Suppressor macrophage (primary cell): ENCODE data around the gene TUBGCP4.
A peak's percentile ranks its signal among the peaks of the same experiment; 100 is the strongest.

ENCODE experiments used
- DNase-seq, 4 experiments: peaks; one replicate each; pipeline ENCODE4 v3.0.0-alpha.2; 2020 to 2022

The TUBGCP4 gene

GRCh38 chr15:43404130-43404529 is 33.2 kb downstream of the TUBGCP4 start:
- no peak for DNase-seq

DNA sequence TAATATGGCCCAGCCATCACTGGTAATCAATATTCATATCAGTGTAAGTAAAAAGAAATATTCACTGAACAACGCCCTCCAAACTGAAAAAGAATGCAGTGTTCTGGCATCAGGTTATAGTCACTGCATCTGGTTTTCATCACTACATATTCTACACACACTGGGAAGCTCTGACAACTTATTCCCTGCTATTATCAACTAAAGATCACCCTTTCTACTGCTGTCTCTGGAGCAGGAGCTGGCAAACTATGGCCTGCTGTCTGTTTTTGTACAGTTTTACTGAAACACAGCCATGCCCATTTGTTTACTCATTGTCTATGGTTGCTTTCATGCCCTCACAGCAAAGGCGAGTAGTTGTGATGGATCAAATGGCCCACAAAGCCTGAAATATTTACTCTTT is 35.3 kb downstream of the TUBGCP4 start:
- DNase-seq, result no peak

GRCh38 chr15:43406808-43407207 is 35.9 kb downstream of the TUBGCP4 start:
- no peak for DNase-seq

GRCh38 chr15:43408789-43409188 is 37.9 kb downstream of the TUBGCP4 start:
- DNase-seq, result no peak

DNA sequence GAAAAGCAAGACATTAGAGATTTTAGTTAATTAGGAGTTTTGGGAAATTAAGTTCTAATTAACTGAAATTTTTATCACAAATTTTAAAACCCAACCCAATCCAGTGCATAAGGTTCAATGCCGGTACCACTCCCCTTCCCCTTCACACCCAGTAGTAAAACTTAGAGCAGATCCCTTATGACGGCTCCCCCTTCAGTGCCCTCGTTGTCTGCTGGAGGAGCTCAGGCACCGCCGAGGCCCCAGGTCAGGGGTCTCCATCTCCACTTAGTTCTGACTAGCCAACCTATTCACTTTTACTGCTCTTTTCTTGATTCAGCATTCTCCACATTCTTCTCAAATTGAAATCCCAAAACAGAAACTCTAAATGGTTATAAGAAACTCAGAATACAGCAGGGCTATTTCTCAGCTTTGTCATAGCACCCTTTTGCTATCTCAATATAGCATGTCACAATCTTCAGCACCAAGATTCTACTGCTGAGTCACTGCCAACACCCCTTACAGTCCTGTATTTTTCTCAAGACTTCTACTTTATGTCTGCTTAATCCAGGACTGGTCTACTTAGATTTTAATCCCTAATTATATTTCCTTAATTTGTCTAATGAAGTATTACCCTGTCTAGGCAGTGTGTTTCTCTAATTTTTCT is 39.8 kb downstream of the TUBGCP4 start:
- peak in 1 of 4 experiments; percentile 5 for DNase-seq

DNA sequence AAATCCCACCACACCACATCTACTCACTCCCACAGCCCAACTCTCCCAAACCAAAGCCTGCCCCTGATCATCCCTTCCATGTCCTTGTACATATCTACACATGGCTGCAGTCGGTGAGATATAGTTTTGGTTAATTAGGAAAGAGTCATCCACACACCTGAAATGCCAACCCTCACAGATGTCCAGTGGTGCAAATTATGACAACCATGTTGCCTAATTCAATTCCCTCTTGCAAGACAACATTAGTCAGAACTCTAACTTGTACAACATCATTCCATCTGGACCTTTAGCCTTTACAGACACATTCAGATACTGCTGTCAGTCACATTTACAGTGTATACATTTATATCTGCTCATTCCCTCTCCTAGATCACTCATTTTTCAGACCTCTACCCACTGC is 41.2 kb downstream of the TUBGCP4 start:
- no peak for DNase-seq

DNA sequence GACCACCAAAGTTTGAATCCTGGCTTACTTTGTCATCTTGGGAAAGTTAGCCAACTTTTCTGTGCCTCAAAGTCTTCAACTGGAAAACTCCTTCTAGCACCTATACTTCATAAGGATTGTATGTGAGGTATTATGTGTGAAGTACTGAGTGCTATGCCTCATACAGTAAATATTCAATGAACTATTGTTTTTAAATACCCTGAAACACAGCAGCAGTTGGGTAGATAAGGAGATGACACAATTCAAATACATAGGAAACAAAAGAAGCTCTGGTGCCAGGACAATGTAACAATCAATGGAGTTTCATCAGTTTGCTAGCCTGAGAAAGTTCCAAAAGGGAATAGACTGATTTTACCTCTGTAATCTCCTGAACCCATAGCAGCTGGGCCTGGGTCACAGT is 43.3 kb downstream of the TUBGCP4 start:
- DNase-seq, result no peak

DNA sequence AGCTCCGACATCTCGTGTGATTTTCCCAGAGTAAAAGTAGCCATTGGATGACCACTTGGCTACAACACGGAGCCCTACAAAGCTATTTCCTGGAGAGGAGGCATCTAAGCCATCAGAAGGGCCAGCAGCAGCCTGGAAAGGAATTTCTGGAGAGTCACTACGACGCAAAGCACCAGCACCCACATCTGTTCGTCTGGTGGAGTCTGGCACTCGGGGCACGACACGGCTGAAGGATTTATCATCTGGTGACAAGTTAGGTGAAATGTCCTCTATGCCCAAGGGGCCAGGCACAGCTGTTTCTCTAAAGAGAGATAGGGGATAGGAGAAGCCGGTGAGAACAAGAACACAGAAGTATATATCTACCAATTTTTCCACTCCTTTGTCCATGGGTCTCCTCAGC is 49.5 kb downstream of the TUBGCP4 start:
- no peak for DNase-seq

DNA sequence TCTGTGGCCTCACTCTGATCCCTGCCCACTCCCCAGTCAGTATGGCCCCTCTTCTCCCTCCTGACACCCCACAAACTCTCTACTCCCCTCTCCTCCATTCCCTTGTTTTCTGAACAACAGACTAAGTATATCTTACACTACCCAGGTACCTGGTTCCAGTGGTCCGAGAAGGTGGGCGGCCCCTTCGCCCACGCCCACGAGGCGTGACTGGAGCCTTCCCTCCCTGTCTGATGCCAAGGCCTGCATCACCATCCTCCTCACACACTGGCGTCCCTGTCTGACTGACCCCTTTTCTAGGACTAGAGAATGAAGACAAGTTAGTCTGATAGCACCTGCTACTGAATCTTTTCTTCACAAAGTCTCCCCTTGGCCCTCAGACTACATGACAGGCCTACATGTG is 50.0 kb downstream of the TUBGCP4 start:
- no peak for DNase-seq

GRCh38 chr15:43423793-43424192 is 52.9 kb downstream of the TUBGCP4 start:
- DNase-seq, result no peak

- no peak for DNase-seq
Measured at GRCh38 chr15:43429687-43430086, 58.8 kb downstream of the TUBGCP4 start.

GRCh38 chr15:43433165-43433564 is 62.3 kb downstream of the TUBGCP4 start:
- DNase-seq, result no peak

- DNase-seq, result no peak
Measured at GRCh38 chr15:43433661-43434303, 62.9 kb downstream of the TUBGCP4 start.

GRCh38 chr15:43434446-43434845 is 63.5 kb downstream of the TUBGCP4 start:
- DNase-seq, result no peak

DNA sequence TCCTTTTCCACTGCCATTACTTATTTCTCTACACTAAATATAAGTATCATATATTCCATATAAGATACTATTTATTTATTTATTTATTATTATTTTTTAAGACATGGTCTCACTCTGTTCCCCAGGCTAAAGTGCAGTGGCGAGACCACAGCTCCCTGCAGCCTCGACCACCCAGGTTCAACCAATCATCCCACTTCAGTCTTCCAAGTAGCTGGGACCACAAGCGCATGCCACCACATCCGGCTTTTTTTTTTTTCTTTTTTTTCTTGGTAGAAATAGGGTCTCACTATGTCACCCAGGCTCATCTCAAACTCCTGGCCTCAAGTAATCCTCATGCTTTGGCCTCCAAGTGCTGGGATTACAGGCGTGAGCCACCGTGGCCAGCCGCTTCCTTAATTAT is 65.5 kb downstream of the TUBGCP4 start:
- no peak for DNase-seq

DNA sequence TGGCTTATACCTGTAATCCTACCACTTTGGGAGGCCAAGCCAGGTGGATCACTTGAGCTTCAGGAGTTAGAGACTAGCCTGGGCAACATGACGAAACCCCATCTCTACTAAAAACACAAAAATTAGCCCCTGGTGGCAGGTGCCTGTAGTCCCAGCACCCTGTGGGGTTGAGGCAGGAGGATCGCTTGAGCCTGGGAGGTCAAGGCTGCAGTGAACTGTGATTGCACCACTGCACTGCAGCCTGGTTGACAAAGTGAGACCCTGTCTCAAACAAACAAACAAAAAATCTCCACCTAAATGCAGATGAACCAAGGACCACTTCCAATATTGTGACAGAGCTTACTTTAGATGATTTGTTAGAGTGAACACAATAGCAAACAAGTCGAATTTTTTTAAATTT is 68.4 kb downstream of the TUBGCP4 start:
- DNase-seq, result no peak

DNA sequence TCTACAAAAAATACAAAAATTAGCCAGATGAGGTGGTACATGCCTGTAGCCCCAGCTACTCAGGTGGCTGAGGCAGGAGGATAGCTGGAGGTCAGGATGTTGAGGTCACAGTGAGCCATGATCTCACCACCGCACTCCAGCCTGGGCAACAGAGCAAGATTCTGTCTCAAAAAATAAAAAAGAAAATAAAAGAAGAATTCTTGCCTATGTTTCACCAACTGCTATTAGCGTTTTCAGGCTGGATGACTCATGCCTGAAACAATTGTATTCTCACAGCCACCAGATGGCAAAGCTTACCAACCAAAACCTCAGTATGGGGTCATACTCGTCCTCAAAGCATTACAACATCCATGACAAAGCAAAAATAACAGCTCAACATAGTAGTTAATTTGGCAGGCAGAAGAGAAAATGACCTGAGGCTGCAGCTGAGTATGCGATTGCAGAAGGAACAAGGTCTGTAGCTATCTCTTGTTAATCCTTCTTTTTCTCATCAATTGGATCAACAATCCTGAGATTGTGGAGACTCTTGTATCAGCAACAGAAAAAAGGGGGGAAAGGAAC is 69.9 kb downstream of the TUBGCP4 start:
- DNase-seq, result peak; percentile 77 to 93 (median 85)

DNA sequence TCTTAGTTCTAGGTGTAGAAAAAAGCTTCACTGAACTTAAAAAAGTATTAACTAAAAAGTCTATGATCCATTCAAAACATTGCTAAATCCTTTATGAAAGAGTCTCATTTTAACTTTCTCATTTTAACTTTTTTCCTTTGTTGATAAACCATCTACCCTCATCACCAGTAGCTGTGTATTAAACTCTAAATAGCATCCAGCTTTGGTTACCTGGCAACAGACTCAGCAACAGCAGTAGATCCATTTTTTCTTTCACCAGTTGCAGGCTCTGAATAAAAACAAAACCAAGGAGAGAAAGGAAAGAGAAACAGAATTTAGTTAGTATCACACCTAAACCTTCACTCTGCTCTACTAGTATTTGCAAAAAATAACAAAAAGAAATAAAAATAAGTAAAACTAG is 70.4 kb downstream of the TUBGCP4 start:
- DNase-seq, result peak in 2 of 4 experiments; percentile 6 to 17

DNA sequence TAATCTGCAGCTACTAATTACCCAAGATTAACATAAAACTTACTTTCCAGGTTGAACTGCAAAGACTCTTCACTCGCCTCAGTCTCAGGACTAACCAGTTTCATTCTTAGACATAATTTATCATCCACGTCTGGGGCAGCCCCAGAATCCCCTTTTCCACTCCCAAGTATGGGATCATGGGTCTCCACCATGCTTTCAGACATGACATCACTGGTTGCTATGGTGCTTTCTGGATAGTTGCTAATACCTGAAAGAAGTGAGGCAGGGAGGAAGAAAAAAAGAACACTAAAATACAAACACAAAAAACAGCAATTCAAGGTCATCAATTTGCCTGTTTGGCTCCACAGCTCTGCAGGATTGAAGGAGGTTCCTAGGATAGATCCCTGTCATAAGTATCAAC is 75.4 kb downstream of the TUBGCP4 start:
- DNase-seq, result no peak

- DNase-seq, result peak in 2 of 4 experiments; percentile 29 to 34
Measured at GRCh38 chr15:43449981-43450380, 79.1 kb downstream of the TUBGCP4 start.
